ENCODE data around the gene SEC22A.

Gene SEC22A

GRCh38 chr3:123193448-123194101 lies 8.2 kb upstream of the SEC22A start:
- TF ChIP-seq SIN3A (IDR thresholded peaks at IDR 0.05; ENCODE audit: borderline replicate concordance, insufficient read depth, low read length): no peak
- no peak for TF ChIP-seq REST (IDR thresholded peaks at IDR 0.05; ENCODE audit: insufficient read depth in 1 of 2, low read depth in 2 of 2, low read length in 2 of 2)
- TF ChIP-seq TAF1 (IDR thresholded peaks at IDR 0.05; ENCODE audit: borderline replicate concordance, insufficient read depth, low read length): no peak
- TF ChIP-seq FOXP2 (optimal IDR thresholded peaks at IDR 0.05; ENCODE audit: borderline replicate concordance, extremely low read depth, extremely low read length, insufficient read depth): no peak
- no peak for TF ChIP-seq POLR2AphosphoS5 (IDR thresholded peaks at IDR 0.05; ENCODE audit: low read depth, low read length)

GRCh38 chr3:123194552-123194951 lies 7.2 kb upstream of the SEC22A start:
- no peak for TF ChIP-seq POLR2AphosphoS5 (IDR thresholded peaks at IDR 0.05; ENCODE audit: low read depth, low read length)
- TF ChIP-seq FOXP2 (optimal IDR thresholded peaks at IDR 0.05; ENCODE audit: borderline replicate concordance, extremely low read depth, extremely low read length, insufficient read depth): no peak
- no peak for TF ChIP-seq REST (IDR thresholded peaks at IDR 0.05; ENCODE audit: insufficient read depth in 1 of 2, low read depth in 2 of 2, low read length in 2 of 2)
- no peak for TF ChIP-seq SIN3A (IDR thresholded peaks at IDR 0.05; ENCODE audit: borderline replicate concordance, insufficient read depth, low read length)
- TF ChIP-seq TAF1 (IDR thresholded peaks at IDR 0.05; ENCODE audit: borderline replicate concordance, insufficient read depth, low read length): no peak

GRCh38 chr3:123198372-123198771 lies 3.4 kb upstream of the SEC22A start:
- no peak for TF ChIP-seq SIN3A (IDR thresholded peaks at IDR 0.05; ENCODE audit: borderline replicate concordance, insufficient read depth, low read length)
- no peak for TF ChIP-seq POLR2AphosphoS5 (IDR thresholded peaks at IDR 0.05; ENCODE audit: low read depth, low read length)

GRCh38 chr3:123201223-123201556 lies 553 bp upstream of the SEC22A start:
- TF ChIP-seq REST (IDR thresholded peaks at IDR 0.05; ENCODE audit: insufficient read depth in 1 of 2, low read depth in 2 of 2, low read length in 2 of 2): no peak
- no peak for TF ChIP-seq TAF1 (IDR thresholded peaks at IDR 0.05; ENCODE audit: borderline replicate concordance, insufficient read depth, low read length)
- no peak for TF ChIP-seq SIN3A (IDR thresholded peaks at IDR 0.05; ENCODE audit: borderline replicate concordance, insufficient read depth, low read length)
- TF ChIP-seq FOXP2 (optimal IDR thresholded peaks at IDR 0.05; ENCODE audit: borderline replicate concordance, extremely low read depth, extremely low read length, insufficient read depth): no peak
- TF ChIP-seq POLR2AphosphoS5 (IDR thresholded peaks at IDR 0.05; ENCODE audit: low read depth, low read length): no peak

GRCh38 chr3:123202451-123202850 lies 708 bp downstream of the SEC22A start:
- TF ChIP-seq FOXP2 (optimal IDR thresholded peaks at IDR 0.05; ENCODE audit: borderline replicate concordance, extremely low read depth, extremely low read length, insufficient read depth) (no peak), REST (IDR thresholded peaks at IDR 0.05; ENCODE audit: insufficient read depth in 1 of 2, low read depth in 2 of 2, low read length in 2 of 2) (no peak), SIN3A (IDR thresholded peaks at IDR 0.05; ENCODE audit: borderline replicate concordance, insufficient read depth, low read length) (no peak), TAF1 (IDR thresholded peaks at IDR 0.05; ENCODE audit: borderline replicate concordance, insufficient read depth, low read length) (no peak), POLR2AphosphoS5 (IDR thresholded peaks at IDR 0.05; ENCODE audit: low read depth, low read length) (no peak)

All from PFSK-1 (cell line).